IPS DF 4.7 (cell line): ENCODE data around the gene CDC42EP1.
"Not testable (repeated sequence)": the region's sequence is repeated elsewhere in the genome, so short reads cannot be mapped to it uniquely, and the experiment has no call there.

Source experiments
- DNase-seq: peaks from one replicate; pipeline ENCODE4 v3.0.0-alpha.2; 2013; ENCODE audit warnings: low spot score; ENCODE audit errors: extremely low read depth

The CDC42EP1 gene

GRCh38 chr22:37533995-37534394 is 26.3 kb upstream of the CDC42EP1 start:
- DNase-seq: no peak

- no peak for DNase-seq
These were observed 25.8 kb upstream of the CDC42EP1 start for GRCh38 chr22:37534445-37534844.

- no peak for DNase-seq
These were observed 25.1 kb upstream of the CDC42EP1 start for GRCh38 chr22:37535159-37535558.

GRCh38 chr22:37538590-37539357 is 21.5 kb upstream of the CDC42EP1 start:
- peak; percentile 90 for DNase-seq

- DNase-seq: not testable (repeated sequence)
These were observed 20.5 kb upstream of the CDC42EP1 start for GRCh38 chr22:37539790-37540189.

GRCh38 chr22:37542416-37542815 is 17.9 kb upstream of the CDC42EP1 start:
- DNase-seq: not testable (repeated sequence)

GRCh38 chr22:37542959-37543358 is 17.3 kb upstream of the CDC42EP1 start:
- no peak for DNase-seq

- DNase-seq: peak; percentile 69
These were observed 15.2 kb upstream of the CDC42EP1 start for GRCh38 chr22:37544955-37545702.

- DNase-seq: peak; percentile 75
These were observed 14.4 kb upstream of the CDC42EP1 start for GRCh38 chr22:37545703-37546436.

- no peak for DNase-seq
These were observed 13.6 kb upstream of the CDC42EP1 start for GRCh38 chr22:37546437-37547250.

GRCh38 chr22:37547251-37547741 is 13.0 kb upstream of the CDC42EP1 start:
- DNase-seq: no peak

GRCh38 chr22:37549704-37550059 is 10.6 kb upstream of the CDC42EP1 start:
- no peak for DNase-seq

- DNase-seq: not testable (repeated sequence)
These were observed 9.4 kb upstream of the CDC42EP1 start for GRCh38 chr22:37550921-37551320.

GRCh38 chr22:37551981-37552380 is 8.3 kb upstream of the CDC42EP1 start:
- no peak for DNase-seq

GRCh38 chr22:37552524-37553163 is 7.6 kb upstream of the CDC42EP1 start:
- no peak for DNase-seq

- DNase-seq: no peak
These were observed 6.6 kb upstream of the CDC42EP1 start for GRCh38 chr22:37553725-37554124.

GRCh38 chr22:37555029-37555428 is 5.3 kb upstream of the CDC42EP1 start:
- no peak for DNase-seq

- no peak for DNase-seq
These were observed 3.6 kb upstream of the CDC42EP1 start for GRCh38 chr22:37556710-37557109.

- DNase-seq: no peak
These were observed 2.8 kb upstream of the CDC42EP1 start for GRCh38 chr22:37557321-37558001.

GRCh38 chr22:37558815-37559214 is 1.5 kb upstream of the CDC42EP1 start:
- no peak for DNase-seq
